ENCODE results near the gene SEMA5A.
"Not testable (repeated sequence)": the region's sequence is repeated elsewhere in the genome, so short reads cannot be mapped to it uniquely, and the experiment has no call there.

SEMA5A gene

DNA sequence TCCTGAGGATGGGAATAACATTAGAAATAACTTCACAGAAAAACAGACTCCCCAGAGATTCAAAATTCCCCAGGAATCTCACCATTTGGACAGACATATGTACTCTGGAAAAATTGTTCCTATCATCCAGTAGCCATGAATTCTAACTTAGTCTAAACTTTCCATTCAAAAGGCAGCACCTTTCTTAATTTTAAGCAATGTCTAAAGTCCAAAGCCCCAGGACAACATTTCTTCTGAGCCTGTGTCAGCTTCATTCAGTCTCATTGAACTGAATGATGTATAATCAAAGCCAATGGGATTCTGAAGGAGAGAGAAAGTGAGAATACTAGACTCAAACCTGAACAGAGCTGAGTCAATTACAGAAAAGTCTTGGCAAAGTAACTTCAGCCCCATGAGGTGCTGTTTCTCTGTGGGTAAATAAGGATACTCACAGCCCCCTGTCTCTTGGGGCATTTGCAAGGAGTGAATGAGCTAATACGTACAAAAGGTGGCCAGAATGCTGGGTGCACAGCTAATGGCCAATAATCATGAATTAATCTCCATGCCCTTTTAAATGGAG lies 140.6 kb downstream of the SEMA5A start:
- Histone ChIP-seq H3K4me3 (ENCODE audit: low read depth in 1 of 2, low read length in 1 of 2) (no peak overlapping the region), H3K27me3 (no peaks in the 10 kb centered on the region), H3K36me3 (no peaks in the 10 kb centered on the region), H3K27ac (no peak overlapping the region), H3K9me3 (no peaks in the 10 kb centered on the region), H3K4me1 (ENCODE audit: control insufficient read depth in 1 of 2, insufficient read depth in 1 of 2, low read depth in 1 of 2, low read length in 1 of 2) (no peaks in the 10 kb centered on the region)
- TF ChIP-seq, protein P1, sequence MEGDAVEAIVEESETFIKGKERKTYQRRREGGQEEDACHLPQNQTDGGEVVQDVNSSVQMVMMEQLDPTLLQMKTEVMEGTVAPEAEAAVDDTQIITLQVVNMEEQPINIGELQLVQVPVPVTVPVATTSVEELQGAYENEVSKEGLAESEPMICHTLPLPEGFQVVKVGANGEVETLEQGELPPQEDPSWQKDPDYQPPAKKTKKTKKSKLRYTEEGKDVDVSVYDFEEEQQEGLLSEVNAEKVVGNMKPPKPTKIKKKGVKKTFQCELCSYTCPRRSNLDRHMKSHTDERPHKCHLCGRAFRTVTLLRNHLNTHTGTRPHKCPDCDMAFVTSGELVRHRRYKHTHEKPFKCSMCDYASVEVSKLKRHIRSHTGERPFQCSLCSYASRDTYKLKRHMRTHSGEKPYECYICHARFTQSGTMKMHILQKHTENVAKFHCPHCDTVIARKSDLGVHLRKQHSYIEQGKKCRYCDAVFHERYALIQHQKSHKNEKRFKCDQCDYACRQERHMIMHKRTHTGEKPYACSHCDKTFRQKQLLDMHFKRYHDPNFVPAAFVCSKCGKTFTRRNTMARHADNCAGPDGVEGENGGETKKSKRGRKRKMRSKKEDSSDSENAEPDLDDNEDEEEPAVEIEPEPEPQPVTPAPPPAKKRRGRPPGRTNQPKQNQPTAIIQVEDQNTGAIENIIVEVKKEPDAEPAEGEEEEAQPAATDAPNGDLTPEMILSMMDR (IDR thresholded peaks at IDR 0.05): no peak

DNA sequence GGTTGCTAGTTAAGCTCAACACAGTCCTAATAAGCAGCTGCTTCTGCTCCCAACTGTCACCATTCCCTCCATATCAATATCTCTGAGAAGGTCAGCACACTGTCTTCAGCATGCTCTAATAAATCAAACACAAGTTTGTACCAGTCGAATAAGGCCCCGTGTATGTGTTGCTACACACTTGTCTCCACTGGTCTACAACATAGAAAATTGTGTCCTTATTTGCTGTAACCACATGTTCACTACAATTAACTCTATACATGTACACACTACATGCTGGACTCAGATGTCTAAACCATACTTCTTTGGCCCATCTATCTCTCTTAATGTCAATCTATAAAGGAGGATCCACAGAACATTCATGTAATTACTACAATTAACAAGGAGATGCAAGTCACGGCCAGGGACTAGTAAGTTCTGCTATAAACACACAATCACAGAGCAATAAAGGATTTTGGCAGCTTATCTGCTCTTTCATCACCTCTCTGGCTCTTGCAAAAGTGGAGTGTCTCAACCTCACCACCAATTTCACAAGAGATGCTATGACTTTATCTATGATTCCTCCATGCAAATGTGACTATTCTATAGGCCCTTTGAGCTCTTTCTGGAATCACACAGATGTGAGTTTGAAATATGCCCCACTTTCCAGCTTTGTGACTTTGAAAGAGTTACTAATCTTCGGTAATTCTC lies 143.9 kb downstream of the SEMA5A start:
- TF ChIP-seq, protein P1 (IDR thresholded peaks at IDR 0.05): no peak
- no peak overlapping the region for H3K27ac ChIP-seq
- no peak overlapping the region for H3K4me3 ChIP-seq (ENCODE audit: low read depth in 1 of 2, low read length in 1 of 2)
- no peaks in the 10 kb centered on the region for H3K4me1 ChIP-seq (ENCODE audit: control insufficient read depth in 1 of 2, insufficient read depth in 1 of 2, low read depth in 1 of 2, low read length in 1 of 2)
- H3K27me3 ChIP-seq: no peaks in the 10 kb centered on the region
- no peaks in the 10 kb centered on the region for H3K9me3 ChIP-seq
- H3K36me3 ChIP-seq: no peaks in the 10 kb centered on the region

DNA sequence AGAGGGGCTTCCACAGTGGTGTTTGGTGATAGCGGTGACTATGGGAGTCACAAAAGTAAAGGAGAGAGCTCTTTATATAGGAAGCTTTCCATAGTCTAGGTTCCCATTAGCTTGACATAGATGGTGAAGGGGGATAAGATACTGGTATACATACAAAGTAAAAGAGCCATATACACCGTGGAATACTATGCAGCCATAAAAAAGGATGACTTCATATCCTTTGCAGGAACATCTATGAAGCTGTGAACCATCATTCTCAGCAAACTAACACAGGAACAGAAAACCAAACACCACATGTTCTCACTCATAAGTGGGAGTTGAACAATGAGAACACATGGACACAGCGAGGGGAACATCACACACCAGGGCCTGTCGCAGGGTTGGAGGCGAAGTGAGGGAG lies 146.1 kb downstream of the SEMA5A start:
- H3K9me3 ChIP-seq; H3K36me3 ChIP-seq; H3K27me3 ChIP-seq; H3K27ac ChIP-seq; H3K4me1 ChIP-seq (ENCODE audit: control insufficient read depth in 1 of 2, insufficient read depth in 1 of 2, low read depth in 1 of 2, low read length in 1 of 2); H3K4me3 ChIP-seq (ENCODE audit: low read depth in 1 of 2, low read length in 1 of 2): not testable (repeated sequence)

DNA sequence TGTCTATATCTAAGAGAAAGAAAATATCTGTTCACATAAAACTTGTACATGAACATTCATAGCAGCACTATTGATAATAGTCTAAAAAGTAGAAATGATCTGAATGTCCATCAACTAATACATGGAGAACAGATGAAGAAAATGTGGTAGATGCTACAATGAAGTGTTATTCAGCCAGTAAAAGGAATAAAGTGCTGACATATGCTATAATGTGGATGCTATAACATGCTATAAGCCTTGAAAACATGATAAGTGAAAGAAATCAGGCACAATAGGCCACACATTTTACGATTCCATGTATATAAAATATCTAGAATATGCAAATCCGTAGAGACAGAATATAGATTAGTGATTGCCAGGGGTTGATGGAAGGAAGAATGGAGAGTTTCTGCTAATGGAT lies 146.8 kb downstream of the SEMA5A start:
- Histone ChIP-seq H3K27ac (no peak overlapping the region), H3K4me1 (ENCODE audit: control insufficient read depth in 1 of 2, insufficient read depth in 1 of 2, low read depth in 1 of 2, low read length in 1 of 2) (no peaks in the 10 kb centered on the region), H3K9me3 (no peaks in the 10 kb centered on the region), H3K36me3 (no peaks in the 10 kb centered on the region), H3K4me3 (ENCODE audit: low read depth in 1 of 2, low read length in 1 of 2) (no peak overlapping the region), H3K27me3 (no peaks in the 10 kb centered on the region)
- TF ChIP-seq, protein P1 (IDR thresholded peaks at IDR 0.05): no peak

DNA sequence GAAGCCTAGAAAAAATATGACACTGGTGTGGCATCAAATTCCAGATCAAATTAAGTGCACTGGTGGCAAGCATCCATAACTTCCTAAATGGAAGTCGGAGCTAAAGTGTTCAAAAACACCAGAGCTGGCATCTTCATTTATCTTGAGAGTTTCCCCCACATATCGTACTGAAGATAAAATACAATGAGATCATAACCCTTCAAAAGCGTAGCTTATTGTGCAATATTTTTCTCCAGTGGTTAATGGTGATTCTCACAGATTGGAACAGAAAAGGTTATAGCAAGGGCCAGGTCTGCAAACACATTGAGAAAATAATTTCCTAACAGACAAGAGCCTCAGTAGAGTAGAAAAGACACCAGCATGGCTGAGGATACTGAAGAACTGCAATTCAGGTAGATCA lies 147.6 kb downstream of the SEMA5A start:
- no peaks in the 10 kb centered on the region for H3K4me1 ChIP-seq (ENCODE audit: control insufficient read depth in 1 of 2, insufficient read depth in 1 of 2, low read depth in 1 of 2, low read length in 1 of 2)
- H3K27ac ChIP-seq: no peak overlapping the region
- H3K4me3 ChIP-seq (ENCODE audit: low read depth in 1 of 2, low read length in 1 of 2): no peak overlapping the region
- no peaks in the 10 kb centered on the region for H3K9me3 ChIP-seq
- TF ChIP-seq, protein P1 (IDR thresholded peaks at IDR 0.05): no peak
- H3K27me3 ChIP-seq: no peaks in the 10 kb centered on the region
- no peaks in the 10 kb centered on the region for H3K36me3 ChIP-seq

DNA sequence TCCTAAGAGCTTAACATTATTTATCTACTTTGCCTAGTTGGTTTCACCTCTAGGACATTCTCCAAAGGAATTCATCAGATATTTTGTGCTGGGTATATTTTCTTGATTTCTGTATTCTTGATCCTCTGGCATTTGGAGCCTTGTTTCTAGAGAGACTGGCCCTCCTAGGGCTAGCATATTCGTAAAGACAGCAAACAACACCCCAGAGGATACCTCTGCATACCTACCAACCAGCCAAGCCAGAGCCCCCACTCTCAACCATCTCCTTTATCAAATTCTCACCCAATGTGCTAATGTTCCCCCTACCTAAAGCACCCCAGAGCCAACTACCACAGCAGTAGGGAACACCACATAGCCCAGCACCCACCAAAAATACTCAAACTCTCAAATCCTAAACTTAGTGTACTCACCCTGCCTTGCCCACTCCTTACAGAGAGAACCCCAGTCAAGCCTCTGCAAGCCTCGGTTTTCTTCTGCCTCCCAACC lies 149.5 kb downstream of the SEMA5A start:
- H3K9me3 ChIP-seq: no peaks in the 10 kb centered on the region
- H3K27ac ChIP-seq: no peak overlapping the region
- no peaks in the 10 kb centered on the region for H3K36me3 ChIP-seq
- H3K4me1 ChIP-seq (ENCODE audit: control insufficient read depth in 1 of 2, insufficient read depth in 1 of 2, low read depth in 1 of 2, low read length in 1 of 2): no peaks in the 10 kb centered on the region
- TF ChIP-seq, protein P1 (IDR thresholded peaks at IDR 0.05): no peak
- H3K4me3 ChIP-seq (ENCODE audit: low read depth in 1 of 2, low read length in 1 of 2): no peak overlapping the region
- H3K27me3 ChIP-seq: no peaks in the 10 kb centered on the region

Data from neutrophil (primary cell).